ENCODE results near the gene PRKCE.

DNA sequence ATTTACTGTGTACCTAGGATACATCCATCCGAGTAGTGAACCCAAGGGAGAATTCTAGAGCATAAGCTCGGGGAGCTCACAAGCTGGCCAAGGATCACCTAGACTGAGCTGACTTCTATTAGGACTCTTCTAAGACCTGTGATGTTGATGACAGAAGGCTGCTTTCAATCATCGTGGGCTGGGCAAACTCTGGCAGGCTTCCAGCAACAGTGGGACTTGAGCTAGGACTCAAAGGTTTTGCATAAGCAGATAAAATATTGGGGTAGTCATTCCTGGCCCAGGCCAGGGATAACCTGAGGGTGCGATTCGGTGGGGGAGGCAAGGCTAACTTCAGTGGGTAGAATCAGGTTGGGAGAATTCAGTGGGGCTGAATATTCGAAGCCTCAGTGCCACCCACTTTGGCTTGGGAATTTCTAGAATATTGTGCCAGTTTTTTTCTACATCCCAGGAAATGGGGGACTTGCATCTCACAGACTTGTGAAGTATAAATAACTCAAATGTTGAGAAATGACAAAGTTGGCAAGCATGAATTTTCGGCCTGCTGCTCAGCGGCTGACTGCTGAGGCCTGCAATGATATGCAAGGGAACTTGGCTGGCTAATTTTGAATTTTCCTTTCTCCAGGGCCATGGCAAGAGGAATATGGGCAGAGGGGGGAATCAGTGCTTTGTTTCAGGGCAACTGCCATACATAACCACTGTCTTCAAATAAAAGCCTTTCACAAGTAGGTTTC is 274.3 kb downstream of the PRKCE start:
- TF ChIP-seq, protein P1, sequence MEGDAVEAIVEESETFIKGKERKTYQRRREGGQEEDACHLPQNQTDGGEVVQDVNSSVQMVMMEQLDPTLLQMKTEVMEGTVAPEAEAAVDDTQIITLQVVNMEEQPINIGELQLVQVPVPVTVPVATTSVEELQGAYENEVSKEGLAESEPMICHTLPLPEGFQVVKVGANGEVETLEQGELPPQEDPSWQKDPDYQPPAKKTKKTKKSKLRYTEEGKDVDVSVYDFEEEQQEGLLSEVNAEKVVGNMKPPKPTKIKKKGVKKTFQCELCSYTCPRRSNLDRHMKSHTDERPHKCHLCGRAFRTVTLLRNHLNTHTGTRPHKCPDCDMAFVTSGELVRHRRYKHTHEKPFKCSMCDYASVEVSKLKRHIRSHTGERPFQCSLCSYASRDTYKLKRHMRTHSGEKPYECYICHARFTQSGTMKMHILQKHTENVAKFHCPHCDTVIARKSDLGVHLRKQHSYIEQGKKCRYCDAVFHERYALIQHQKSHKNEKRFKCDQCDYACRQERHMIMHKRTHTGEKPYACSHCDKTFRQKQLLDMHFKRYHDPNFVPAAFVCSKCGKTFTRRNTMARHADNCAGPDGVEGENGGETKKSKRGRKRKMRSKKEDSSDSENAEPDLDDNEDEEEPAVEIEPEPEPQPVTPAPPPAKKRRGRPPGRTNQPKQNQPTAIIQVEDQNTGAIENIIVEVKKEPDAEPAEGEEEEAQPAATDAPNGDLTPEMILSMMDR (IDR thresholded peaks at IDR 0.05; ENCODE audit: low read depth, low read length, missing input control): no peak
- TF ChIP-seq YY1 (IDR thresholded peaks at IDR 0.05) (no peak), JUND (IDR thresholded peaks at IDR 0.05) (no peak)
- TF ChIP-seq, protein P2, sequence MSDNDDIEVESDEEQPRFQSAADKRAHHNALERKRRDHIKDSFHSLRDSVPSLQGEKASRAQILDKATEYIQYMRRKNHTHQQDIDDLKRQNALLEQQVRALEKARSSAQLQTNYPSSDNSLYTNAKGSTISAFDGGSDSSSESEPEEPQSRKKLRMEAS (IDR thresholded peaks at IDR 0.05): no peak

Measured in liver (tissue), 3 donors.